HCT116 (cell line): Measurements from ENCODE around the gene ARL2BP. TPM values are rescaled to one million over a fixed set of nuclear protein-coding genes. Genes with fewer than 3 reads are reported as not detected.
"Not testable (repeated sequence)": the region's sequence is repeated elsewhere in the genome, so short reads cannot be mapped to it uniquely, and the experiment has no call there.

Experiments used
- ATAC-seq: fragments of 200-7000 bp; cut with Tn5 transposase; 2 replicates; pipeline ENCODE4 v1.9.1; 2020; ENCODE audit warnings: mild to moderate bottlenecking, moderate library complexity
- BruUV-seq: library from RNA; stranded (reverse); fragments of 400-500 nt; replicated peaks from 2 replicates; lab custom pipeline; 2021; lab: Mats Ljungman, UMichigan
- CTCF ChIA-PET: fragments of 300-600 bp; sonication (Branson Sonifier 250); formaldehyde crosslinking; loops from one replicate; lab custom pipeline; 2021; ENCODE audit warnings: antibody characterized with exemption; lab: Charles Lee
- POLR2A ChIA-PET: fragments of 300-600, 350-600 bp; sonication (Branson Sonifier 250); formaldehyde crosslinking; loops from one replicate; lab custom pipeline; 2021; ENCODE audit warnings: antibody characterized with exemption; lab: Charles Lee
- RAD21 ChIA-PET, 2 experiments: fragments of 300-600 bp; sonication (Branson Sonifier 250); formaldehyde crosslinking; loops; one replicate each; lab custom pipeline; 2023; ENCODE audit warnings: low total read pairs in 2 of 2; ENCODE audit not compliant: uncharacterized antibody in 2 of 2, unreplicated experiment in 2 of 2, low non-redundant PET in 1 of 2; lab: Charles Lee
- DNase-seq: peaks from one replicate; pipeline ENCODE4 v3.0.0-alpha.2; 2010; ENCODE audit warnings: low read depth, low spot score
- H2AFZ ChIP-seq: fragments of 200-600 bp; shearing (Covaris generic), sonication (generic); 2 replicates; pipeline ENCODE4 v1.6.1; 2017; ENCODE audit warnings: low read depth, mixed run types, mixed read lengths, antibody characterized with exemption, low read length; ENCODE audit not compliant: poor library complexity, severe bottlenecking
- H3K27ac ChIP-seq: 2 replicates; pipeline ENCODE4 v1.5.1; 2012; ENCODE audit warnings: low read depth, low read length
- H3K27me3 ChIP-seq: fragments of 200-600 bp; sonication (generic); 2 replicates; pipeline ENCODE4 v1.6.1; 2016; ENCODE audit warnings: mixed run types, low read length, mixed read lengths; ENCODE audit not compliant: insufficient read depth
- H3K36me3 ChIP-seq, 2 experiments: fragments of 200-500 bp in 1 of 2; fragments of 200-600 bp in 1 of 2; sonication (Bioruptor generic) in 1 of 2; sonication (generic) in 1 of 2; 2 replicates each; pipeline versions ENCODE4 v1.5.1 to v1.6.1; 2014 to 2016; ENCODE audit warnings: low read length in 2 of 2, inconsistent platforms in 1 of 2, mixed read lengths in 1 of 2, mixed run types in 1 of 2; ENCODE audit not compliant: insufficient read depth in 2 of 2, control insufficient read depth in 1 of 2
- H3K4me1 ChIP-seq, 2 experiments: fragments of 200-600 bp in 1 of 2; sonication (generic) in 1 of 2; 2 replicates each; pipeline versions ENCODE4 v1.5.1 to v1.6.1; 2012 to 2017; ENCODE audit warnings: low read length in 2 of 2, inconsistent platforms in 1 of 2, mild to moderate bottlenecking in 1 of 2, mixed read lengths in 1 of 2, mixed run types in 1 of 2, moderate library complexity in 1 of 2; ENCODE audit not compliant: insufficient read depth in 2 of 2, control insufficient read depth in 1 of 2
- H3K4me2 ChIP-seq: fragments of 200-600 bp; sonication (generic); 2 replicates; pipeline ENCODE4 v1.6.1; 2017; ENCODE audit warnings: mixed run types, low read length, mixed read lengths
- H3K4me3 ChIP-seq, 2 experiments: fragments of 200-600 bp in 1 of 2; sonication (generic) in 1 of 2; replicated peaks in 1 of 2; 2 replicates each; pipeline ENCODE4 v1.5.1; 2011 to 2016; ENCODE audit warnings: low read length in 2 of 2, control low read depth in 1 of 2, low read depth in 1 of 2, mild to moderate bottlenecking in 1 of 2, mixed read lengths in 1 of 2, mixed run types in 1 of 2
- H3K79me2 ChIP-seq: fragments of 200-600 bp; sonication (generic); 2 replicates; pipeline ENCODE4 v1.6.1; 2017; ENCODE audit warnings: mild to moderate bottlenecking, mixed run types, low read length, moderate library complexity, mixed read lengths; ENCODE audit not compliant: insufficient read depth
- H3K9ac ChIP-seq: fragments of 200-600 bp; sonication (generic); 2 replicates; pipeline ENCODE4 v1.6.1; 2016; ENCODE audit warnings: low read length, mixed read lengths
- H3K9me2 ChIP-seq: fragments of 200-600 bp; sonication (generic), shearing (Covaris generic); 2 replicates; pipeline ENCODE4 v1.6.1; 2017; ENCODE audit warnings: mixed run types, mild to moderate bottlenecking, moderate library complexity; ENCODE audit not compliant: insufficient read depth
- H3K9me3 ChIP-seq, 2 experiments: fragments of 200-500 bp in 1 of 2; fragments of 200-600 bp in 1 of 2; sonication (Bioruptor generic) in 1 of 2; sonication (generic) in 1 of 2; 2 replicates each; pipeline ENCODE4 v1.6.1; 2014 to 2017; ENCODE audit warnings: low read length in 2 of 2, mixed read lengths in 2 of 2, inconsistent platforms in 1 of 2, low read depth in 1 of 2, mild to moderate bottlenecking in 1 of 2, mixed run types in 1 of 2, moderate library complexity in 1 of 2; ENCODE audit not compliant: control insufficient read depth in 1 of 2, insufficient read depth in 1 of 2
- H4K20me1 ChIP-seq: fragments of 200-600 bp; sonication (generic), shearing (Covaris generic); 2 replicates; pipeline ENCODE4 v1.6.1; 2017; ENCODE audit warnings: mixed run types, mild to moderate bottlenecking, moderate library complexity; ENCODE audit not compliant: insufficient read depth
- REST ChIP-seq: IDR thresholded peaks from 2 replicates; pipeline ENCODE4 v1.6.1; 2012; ENCODE audit warnings: low read depth
- intact Hi-C: fragments of 100-400 bp; cut with micrococcal nuclease; formaldehyde crosslinking; loops from 2 replicates; pipeline ENCODE4 v1.10.0; 2022
- total RNA-seq: library from RNA; stranded (reverse); gene quantifications from one replicate; pipeline ENCODE4 v1.2.1, GENCODE V29; 2021; ENCODE audit not compliant: unreplicated experiment

Gene ARL2BP
- total RNA-seq, 1 experiment from 2014 or later = 28.8 TPM

GRCh38 chr16:57266531-57267260, 21.6 kb downstream of the ARL2BP start (continued):
- TF ChIP-seq REST = no peak

- H3K4me2 ChIP-seq, H3K27ac ChIP-seq, H3K9me2 ChIP-seq, H3K9ac ChIP-seq, H3K4me1 ChIP-seq, DNase-seq, H3K4me3 ChIP-seq, H3K27me3 ChIP-seq, RAD21 ChIA-PET, H3K9me3 ChIP-seq, H2AFZ ChIP-seq, H4K20me1 ChIP-seq, intact Hi-C loops, ATAC-seq, BruUV-seq, POLR2A ChIA-PET, CTCF ChIA-PET, H3K36me3 ChIP-seq, H3K79me2 ChIP-seq: not testable (repeated sequence)
Measured at GRCh38 chr16:57267343-57267742, 22.3 kb downstream of the ARL2BP start.
